Mesothelial cell of epicardium (in vitro differentiated cells): ENCODE results near the gene ACOT9. TPM values are rescaled to one million over a fixed set of nuclear protein-coding genes. Genes with fewer than 3 reads are reported as not detected.
A peak's percentile ranks its signal among the peaks of the same experiment; 100 is the strongest.

Experiments used
- DNase-seq, 2 experiments: peaks; one replicate each; pipeline ENCODE4 v3.0.0; 2021; ENCODE audit warnings: low spot score in 2 of 2; ENCODE audit not compliant: unreplicated experiment in 2 of 2
- H3K27ac Mint-ChIP-seq: 2 replicates; pipeline ENCODE4 v1.8.0; 2021; ENCODE audit warnings: mixed read lengths
- H3K27me3 Mint-ChIP-seq: 2 replicates; pipeline ENCODE4 v1.8.0; 2021; ENCODE audit warnings: low read depth, mixed read lengths
- H3K36me3 Mint-ChIP-seq: 2 replicates; pipeline ENCODE4 v1.8.0; 2021; ENCODE audit warnings: mixed read lengths
- H3K4me1 Mint-ChIP-seq: 2 replicates; pipeline ENCODE4 v1.8.0; 2021; ENCODE audit warnings: mixed read lengths
- H3K4me3 Mint-ChIP-seq: 2 replicates; pipeline ENCODE4 v1.8.0; 2021; ENCODE audit warnings: mild to moderate bottlenecking, moderate library complexity, mixed read lengths
- H3K9me3 Mint-ChIP-seq: 2 replicates; pipeline ENCODE4 v1.8.0; 2021; ENCODE audit warnings: mixed read lengths
- total RNA-seq: library from RNA; stranded (reverse); gene quantifications from 3 replicates; pipeline ENCODE4 v1.2.1, GENCODE V29; 2021
- TF ChIP-seq, protein P1 (sequence below): fragments of 200-600 bp; sonication (generic); IDR thresholded peaks from one replicate; pipeline ENCODE4 v1.5.0; 2021; ENCODE audit warnings: antibody characterized with exemption; ENCODE audit not compliant: unreplicated experiment

Gene ACOT9
- total RNA-seq, 1 donor from 2014 or later: 32.7 TPM

- H3K27me3 Mint-ChIP-seq: no peaks in the 10 kb centered on the region
- H3K4me3 Mint-ChIP-seq: no peak overlapping the region
- H3K36me3 Mint-ChIP-seq: peaks cover 3% of the 10 kb centered on the region
- no peaks in the 10 kb centered on the region for H3K9me3 Mint-ChIP-seq
- DNase-seq: no peak
- no peak overlapping the region for H3K27ac Mint-ChIP-seq
- TF ChIP-seq, protein P1, sequence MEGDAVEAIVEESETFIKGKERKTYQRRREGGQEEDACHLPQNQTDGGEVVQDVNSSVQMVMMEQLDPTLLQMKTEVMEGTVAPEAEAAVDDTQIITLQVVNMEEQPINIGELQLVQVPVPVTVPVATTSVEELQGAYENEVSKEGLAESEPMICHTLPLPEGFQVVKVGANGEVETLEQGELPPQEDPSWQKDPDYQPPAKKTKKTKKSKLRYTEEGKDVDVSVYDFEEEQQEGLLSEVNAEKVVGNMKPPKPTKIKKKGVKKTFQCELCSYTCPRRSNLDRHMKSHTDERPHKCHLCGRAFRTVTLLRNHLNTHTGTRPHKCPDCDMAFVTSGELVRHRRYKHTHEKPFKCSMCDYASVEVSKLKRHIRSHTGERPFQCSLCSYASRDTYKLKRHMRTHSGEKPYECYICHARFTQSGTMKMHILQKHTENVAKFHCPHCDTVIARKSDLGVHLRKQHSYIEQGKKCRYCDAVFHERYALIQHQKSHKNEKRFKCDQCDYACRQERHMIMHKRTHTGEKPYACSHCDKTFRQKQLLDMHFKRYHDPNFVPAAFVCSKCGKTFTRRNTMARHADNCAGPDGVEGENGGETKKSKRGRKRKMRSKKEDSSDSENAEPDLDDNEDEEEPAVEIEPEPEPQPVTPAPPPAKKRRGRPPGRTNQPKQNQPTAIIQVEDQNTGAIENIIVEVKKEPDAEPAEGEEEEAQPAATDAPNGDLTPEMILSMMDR: no peak
- H3K4me1 Mint-ChIP-seq: peaks cover 3% of the 10 kb centered on the region
Measured at GRCh38 chrX:23759821-23760220, 16.7 kb upstream of the ACOT9 start.

- TF ChIP-seq, protein P1: peak; percentile 86
- Mint-ChIP-seq H3K27ac (no peak overlapping the region), H3K27me3 (no peaks in the 10 kb centered on the region), H3K4me1 (peaks cover 3% of the 10 kb centered on the region), H3K9me3 (no peaks in the 10 kb centered on the region), H3K4me3 (no peak overlapping the region), H3K36me3 (peaks cover 3% of the 10 kb centered on the region)
- DNase-seq: peak in 1 of 2 experiments; percentile 45
Measured at GRCh38 chrX:23756165-23756564, 13.1 kb upstream of the ACOT9 start.

- TF ChIP-seq, protein P1: no peak
- Mint-ChIP-seq H3K27ac (no peak overlapping the region), H3K9me3 (no peaks in the 10 kb centered on the region), H3K27me3 (no peaks in the 10 kb centered on the region), H3K36me3 (peaks cover 3% of the 10 kb centered on the region), H3K4me1 (peaks cover 3% of the 10 kb centered on the region), H3K4me3 (no peak overlapping the region)
- no peak for DNase-seq
Measured at GRCh38 chrX:23754664-23755063, 11.6 kb upstream of the ACOT9 start.

GRCh38 chrX:23752740-23753415 lies 9.8 kb upstream of the ACOT9 start:
- Mint-ChIP-seq H3K4me1 (peaks cover 3% of the 10 kb centered on the region), H3K27ac (no peak overlapping the region), H3K27me3 (no peaks in the 10 kb centered on the region), H3K4me3 (no peak overlapping the region), H3K9me3 (no peaks in the 10 kb centered on the region), H3K36me3 (no peaks in the 10 kb centered on the region)
- DNase-seq: no peak
- TF ChIP-seq, protein P1: no peak

DNA sequence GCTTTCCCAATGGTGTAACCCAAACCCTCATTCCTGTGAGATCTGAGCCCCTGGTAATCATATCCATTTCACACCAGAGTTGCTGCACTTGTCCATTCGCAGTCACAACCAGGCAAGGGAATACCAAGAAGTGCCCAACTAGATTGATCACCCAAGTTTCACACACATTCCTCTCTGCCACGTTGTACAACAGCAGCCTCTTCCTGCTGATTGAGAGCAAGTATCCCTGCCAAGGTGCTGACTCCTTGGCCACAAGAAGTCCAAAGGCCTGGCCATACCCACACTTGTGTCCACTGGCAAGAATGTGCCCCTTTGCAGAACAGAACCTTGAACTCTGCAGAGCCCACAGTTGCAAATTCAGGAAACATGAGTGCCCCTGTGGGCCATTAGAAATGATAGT lies 6.5 kb upstream of the ACOT9 start:
- TF ChIP-seq, protein P1: no peak
- Mint-ChIP-seq H3K27ac (no peak overlapping the region), H3K27me3 (no peaks in the 10 kb centered on the region), H3K4me3 (no peak overlapping the region), H3K4me1 (no peaks in the 10 kb centered on the region), H3K9me3 (no peaks in the 10 kb centered on the region), H3K36me3 (no peaks in the 10 kb centered on the region)
- no peak for DNase-seq

- H3K36me3 Mint-ChIP-seq: no peaks in the 10 kb centered on the region
- no peak overlapping the region for H3K4me3 Mint-ChIP-seq
- TF ChIP-seq, protein P1: no peak
- no peak for DNase-seq
- no peaks in the 10 kb centered on the region for H3K27me3 Mint-ChIP-seq
- no peaks in the 10 kb centered on the region for H3K9me3 Mint-ChIP-seq
- no peak overlapping the region for H3K27ac Mint-ChIP-seq
- H3K4me1 Mint-ChIP-seq: no peaks in the 10 kb centered on the region
Measured at GRCh38 chrX:23749129-23749528, 6.1 kb upstream of the ACOT9 start.
